HG03520 (cell line): ENCODE data around the gene PUM1.

Experiments
- ATAC-seq: cut with Tn5 transposase; IDR thresholded peaks from one replicate; pipeline ENCODE4 v1.9.1; 2021; ENCODE audit warnings: mild to moderate bottlenecking, moderate library complexity; ENCODE audit not compliant: unreplicated experiment

The PUM1 gene

DNA sequence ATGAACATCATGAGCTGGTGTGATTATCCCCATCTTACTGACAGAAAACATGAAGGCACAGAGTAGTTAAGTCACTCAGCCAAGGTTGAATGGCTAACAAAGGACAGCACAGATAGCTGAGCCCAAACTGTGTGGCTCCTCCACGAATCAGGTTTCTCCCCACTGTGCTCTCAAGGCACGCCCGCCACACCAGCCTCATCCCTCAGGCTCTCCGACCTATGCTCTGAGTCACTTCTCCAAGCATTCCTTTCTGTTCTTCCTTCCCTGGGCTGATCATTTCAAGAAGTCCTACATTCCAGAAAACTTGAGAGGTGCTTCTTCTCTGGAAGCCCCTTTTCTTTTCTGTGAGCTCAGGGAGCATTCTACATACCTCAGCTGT, 131.7 kb downstream of the PUM1 start:
- no peak for ATAC-seq

DNA sequence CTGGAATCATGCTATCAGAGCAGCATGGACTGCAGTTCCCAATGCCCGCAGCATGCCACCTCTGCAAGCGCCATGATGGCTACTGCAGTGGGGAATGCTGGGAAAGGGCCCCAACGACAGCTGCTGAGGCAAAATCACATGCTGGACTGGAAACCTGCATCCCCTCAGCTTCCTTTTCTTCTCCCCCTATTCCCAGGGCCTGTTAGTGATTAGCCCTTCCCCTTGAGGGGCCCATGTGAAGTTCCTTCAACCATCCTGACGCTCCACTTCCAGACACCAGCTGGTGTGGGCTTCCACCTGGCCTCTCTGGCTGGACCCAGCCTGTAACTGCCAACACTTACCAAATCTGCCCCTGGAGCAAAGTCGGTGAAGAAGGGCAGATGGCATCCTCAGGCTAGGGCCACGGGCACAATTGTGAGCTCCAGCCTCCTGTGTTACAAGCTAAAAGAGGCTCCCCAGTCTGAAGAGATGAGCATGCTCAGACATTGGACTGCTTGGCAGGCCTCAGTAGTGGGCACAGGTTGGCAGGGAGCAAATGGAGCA, 134.8 kb downstream of the PUM1 start:
- no peak for ATAC-seq

DNA sequence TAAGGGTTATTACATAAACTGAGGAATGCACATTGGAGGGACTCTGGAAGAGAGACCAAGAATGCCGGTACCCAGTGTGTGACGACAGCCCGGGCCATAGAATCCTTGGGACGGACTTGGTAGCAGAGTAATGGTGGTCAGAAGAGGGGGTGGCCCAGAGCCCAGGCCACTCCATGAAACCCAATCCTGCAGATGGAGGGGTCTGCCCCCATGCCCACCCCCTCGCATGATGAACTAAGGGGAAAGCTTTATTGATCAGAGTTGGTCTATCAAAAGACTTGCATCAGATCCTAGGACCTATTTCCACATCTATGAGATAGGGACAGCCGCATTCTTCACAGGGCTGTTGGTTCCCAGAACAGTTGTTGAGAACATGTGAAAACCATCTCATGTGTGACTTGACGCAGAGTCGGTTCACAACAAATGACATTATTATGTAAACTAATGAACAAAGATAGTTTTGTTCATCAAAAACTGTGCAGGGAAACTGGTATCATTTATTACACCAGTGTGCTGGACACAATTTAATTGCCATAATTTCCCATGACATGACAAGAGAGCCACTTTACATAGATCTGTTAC, 135.5 kb downstream of the PUM1 start:
- no peak for ATAC-seq

DNA sequence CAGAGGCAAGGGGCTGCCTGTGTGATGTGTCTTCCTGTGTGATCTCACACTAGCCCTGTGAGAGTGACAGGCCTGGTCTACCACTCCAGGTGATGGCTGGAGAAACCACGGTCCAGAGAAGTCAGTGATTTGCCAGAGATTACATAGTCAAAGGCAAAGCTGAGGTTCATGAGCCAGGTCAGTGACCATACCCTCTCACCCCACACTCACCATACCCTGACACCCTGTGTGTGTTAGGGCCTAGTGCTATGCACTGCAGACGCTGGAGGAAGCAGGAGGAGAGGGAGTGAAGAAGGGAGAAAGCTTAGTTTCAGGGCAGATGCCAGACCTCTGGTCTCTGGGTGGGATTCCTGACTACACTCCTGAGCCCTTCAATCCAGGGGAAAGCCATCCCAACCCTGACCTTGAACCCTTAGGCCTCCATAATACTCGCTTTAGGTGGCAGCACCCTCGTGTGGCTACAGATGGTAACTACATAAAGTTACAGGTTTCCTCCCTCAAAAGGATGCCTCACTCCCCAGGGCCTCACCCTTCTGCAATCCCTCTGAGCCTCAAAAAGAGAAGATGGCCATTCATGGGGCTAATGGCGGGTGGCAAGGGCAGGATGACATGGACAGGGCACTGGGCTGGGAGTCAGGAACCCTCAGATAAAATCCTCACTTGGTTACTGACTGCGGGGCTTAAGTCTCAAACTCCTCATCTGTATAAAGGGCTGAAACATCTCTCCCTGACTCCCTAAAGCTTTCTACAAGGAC, 136.2 kb downstream of the PUM1 start:
- no peak for ATAC-seq

DNA sequence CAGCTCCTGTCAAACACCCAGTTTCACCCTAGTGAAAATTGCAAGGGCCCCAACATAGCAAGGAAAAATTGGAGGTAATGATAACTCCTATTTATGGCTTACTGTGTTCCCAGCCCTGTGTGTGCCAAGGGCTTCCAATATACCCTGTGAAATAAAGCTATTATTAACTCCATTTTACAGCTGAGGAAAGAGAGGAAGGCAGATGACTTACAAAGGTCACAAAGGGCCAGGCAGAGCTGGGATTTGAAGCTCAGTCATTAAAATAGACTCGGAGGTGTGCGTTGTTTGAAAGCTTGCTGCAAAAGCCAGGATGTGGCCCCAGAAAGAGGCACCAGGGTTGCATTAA, 136.8 kb downstream of the PUM1 start:
- ATAC-seq = no peak

DNA sequence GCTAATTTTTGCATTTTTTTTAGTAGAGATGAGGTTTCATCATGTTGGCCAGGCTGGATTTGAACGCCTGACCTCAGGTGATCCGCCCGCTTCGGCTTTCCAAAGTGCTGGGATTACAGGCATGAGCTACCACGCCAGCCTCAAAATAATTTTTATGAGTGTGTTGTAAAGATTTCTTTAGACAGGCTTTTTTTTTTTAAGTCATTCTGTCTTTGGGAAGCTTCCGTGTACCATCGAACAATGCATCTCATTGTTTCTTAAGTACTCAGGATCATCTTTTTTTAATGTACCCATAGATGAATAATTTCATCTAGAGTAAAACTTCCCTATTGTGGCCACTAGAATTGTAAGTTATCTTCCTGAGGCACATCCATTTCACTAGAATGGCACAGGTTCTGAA, 137.3 kb downstream of the PUM1 start:
- ATAC-seq = no peak

DNA sequence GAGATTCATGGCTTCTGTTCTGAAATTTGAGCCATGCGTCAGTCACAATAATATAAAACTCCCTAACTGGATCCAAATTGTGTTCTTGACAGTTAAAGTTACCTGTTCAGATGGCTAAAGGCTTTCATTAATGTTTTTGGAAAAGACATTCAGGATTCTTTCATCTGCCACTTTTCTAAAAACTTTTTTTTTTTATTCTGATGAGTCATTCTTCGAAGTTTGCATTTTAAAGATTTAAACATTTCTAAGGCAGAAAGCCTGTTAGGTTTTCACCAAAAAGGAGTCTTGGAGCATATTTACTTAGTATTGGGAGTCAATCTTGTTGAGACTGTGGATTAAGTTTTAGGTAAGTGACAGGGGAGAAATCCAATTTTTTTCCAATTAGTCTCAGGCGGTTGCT, 138.1 kb downstream of the PUM1 start:
- no peak for ATAC-seq

DNA sequence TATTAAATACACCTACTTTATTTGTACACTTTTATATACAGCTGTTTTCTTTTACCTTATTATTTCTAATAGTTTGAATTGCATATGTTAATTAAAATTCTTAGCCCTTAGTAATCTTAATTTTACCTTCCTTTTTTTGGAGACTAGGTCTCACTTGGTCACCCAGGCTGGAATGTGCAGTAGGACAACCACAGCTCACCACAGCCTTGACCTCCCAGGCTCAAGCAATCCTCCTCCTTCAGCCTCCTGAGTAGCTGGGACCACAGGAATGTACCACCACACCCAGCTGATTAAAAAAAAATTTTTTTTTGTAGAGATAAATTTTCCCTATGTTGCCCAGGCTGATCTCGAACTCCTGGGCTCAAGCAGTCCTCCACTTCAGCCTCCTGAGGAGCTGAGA, 141.9 kb downstream of the PUM1 start:
- ATAC-seq = no peak

DNA sequence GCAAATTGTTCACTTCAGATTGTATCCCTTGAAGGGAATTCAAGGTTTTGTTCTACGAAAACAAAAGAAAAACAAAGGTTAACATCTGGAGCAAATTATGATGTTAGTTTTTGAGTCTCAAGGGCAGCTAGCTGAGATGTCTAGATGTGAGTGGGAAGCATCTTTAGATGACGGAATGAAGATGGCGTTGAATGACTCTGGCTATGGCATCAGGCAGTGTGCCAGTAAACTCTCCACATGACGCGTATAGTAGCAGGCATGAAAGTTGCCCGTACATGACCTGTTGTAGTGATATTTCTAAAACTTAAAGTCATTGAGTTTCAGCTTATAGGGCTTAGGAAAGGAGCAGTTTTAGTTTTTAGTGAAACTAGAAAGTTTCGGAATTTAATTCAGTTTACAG, 144.7 kb downstream of the PUM1 start:
- no peak for ATAC-seq

DNA sequence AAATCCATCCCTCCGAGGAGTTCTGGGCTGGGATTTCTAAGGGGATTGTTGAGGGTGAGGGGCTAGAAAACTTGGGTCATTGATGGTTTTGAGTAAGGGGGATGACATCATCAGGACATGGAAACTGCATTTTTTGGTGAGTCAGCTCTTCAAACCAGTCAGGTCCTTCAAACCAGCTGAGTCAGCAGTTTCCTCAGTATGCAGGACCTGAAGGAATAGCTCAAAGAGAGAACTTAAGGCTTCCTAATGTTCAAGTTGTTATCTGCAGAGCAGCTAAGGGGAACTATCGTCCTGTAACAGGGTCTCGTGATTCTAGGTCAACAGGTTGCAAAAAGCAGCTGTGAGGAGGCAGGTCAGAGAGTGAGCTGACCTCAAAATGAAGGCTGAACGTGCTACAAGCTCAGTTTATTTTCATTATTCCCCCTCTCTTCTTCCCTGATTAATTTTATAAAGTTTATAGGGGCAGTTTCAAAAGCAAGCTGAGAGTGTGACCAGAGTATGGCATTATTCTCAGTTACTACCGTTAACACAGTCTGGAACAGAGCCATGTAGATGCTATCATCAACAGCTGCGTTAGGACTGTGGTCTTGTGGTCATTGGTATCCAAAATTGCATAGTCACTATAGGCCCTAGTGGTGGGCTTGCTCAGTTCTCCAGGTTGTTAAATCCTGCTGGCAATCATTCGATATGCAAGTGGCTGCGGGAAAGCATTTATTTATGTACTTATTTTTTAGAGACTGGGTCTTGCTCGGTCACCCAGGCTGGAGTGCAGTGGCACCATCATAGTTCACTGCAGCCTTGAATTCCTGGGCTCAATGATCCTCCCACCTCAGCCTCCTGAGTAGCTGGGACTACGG, 146.3 kb downstream of the PUM1 start:
- no peak for ATAC-seq

DNA sequence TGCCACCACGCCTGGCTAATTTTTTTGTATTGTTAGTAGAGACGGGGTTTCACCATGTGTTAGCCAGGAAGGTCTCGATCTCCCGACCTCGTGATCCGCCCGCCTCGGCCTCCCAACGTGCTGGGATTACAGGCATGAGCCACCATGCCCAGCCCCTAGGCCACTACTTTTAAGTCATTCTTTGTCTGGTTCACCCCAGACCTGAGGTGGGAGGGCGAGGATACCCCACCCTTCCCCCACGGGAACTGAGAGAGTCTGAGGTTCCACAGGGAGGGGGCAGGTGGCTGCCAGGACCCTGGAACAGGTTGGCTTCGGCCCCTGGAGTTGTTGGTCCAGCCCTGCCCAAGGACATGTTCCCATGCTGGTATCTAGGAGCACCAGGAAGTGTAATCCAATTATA, 149.2 kb downstream of the PUM1 start:
- no peak for ATAC-seq

DNA sequence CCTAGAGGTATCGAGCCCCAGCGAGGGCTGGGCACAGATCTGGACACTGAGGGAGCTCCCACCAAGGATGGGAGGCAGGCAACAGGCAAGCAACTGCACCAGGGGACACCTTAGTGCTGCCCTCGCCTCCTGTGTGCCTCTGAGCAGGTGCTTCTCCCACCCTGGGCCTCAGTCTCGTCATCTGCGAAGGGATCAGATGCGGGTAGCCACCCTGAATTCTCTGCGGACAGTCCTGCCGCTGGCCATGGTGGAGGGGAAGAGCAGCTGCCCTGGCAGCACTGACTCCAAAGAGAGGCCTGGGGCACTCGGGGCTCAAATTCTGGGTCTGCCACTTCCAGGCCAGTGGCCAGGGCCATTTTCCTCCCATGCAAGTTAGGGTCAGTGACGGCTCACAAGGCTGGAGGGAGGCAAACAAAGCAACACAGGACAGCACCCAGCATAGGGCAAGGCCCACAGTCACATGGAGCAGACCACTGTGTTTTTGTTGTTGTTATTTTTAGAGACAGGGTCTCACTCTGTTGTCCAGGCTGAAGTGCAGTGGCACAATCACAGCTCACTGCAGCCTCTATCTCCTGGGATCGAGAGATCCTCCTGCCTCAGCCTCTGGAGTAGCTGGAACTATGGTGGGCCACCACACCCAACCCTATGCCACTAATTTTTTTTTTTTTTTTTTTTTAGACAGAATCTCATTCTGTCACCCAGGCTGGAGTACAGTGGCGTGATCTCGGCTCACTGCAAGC, 149.9 kb downstream of the PUM1 start:
- ATAC-seq = no peak

DNA sequence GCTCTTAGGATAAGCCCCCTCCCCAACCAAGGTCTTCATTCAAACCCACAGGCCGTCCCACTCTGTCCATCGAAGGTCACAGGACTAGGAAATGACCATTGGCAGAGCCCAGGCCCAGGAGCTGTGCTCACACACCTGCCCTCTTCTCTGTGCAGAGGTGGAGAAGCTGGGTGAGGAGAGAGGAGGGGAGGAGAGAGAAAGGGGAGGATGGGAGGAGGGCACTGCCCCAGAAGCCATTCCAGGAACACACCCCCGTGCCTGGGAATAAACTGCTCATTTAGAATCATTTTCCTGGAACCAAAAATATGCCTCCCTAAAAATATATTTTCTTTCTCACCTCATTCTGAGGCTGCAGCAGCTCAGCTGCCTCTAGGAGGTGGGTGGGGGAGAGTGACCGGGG, 150.6 kb downstream of the PUM1 start:
- no peak for ATAC-seq

DNA sequence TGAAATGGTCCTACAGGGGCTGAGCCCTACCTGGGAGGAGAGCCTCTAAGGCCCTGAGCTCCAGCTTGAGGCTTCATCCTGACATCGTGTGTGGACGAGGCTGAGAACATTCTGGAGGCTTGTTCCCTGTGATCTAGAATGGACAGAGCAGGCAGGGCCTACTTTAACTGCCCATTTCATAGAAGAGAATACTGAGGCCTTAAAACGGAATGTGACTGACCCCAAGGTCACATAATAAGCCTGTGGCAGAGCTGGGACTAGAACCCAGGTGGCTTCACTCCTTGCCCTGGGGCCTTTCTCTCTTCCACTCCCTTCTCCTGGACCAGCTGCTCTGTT, 151.0 kb downstream of the PUM1 start:
- no peak for ATAC-seq

DNA sequence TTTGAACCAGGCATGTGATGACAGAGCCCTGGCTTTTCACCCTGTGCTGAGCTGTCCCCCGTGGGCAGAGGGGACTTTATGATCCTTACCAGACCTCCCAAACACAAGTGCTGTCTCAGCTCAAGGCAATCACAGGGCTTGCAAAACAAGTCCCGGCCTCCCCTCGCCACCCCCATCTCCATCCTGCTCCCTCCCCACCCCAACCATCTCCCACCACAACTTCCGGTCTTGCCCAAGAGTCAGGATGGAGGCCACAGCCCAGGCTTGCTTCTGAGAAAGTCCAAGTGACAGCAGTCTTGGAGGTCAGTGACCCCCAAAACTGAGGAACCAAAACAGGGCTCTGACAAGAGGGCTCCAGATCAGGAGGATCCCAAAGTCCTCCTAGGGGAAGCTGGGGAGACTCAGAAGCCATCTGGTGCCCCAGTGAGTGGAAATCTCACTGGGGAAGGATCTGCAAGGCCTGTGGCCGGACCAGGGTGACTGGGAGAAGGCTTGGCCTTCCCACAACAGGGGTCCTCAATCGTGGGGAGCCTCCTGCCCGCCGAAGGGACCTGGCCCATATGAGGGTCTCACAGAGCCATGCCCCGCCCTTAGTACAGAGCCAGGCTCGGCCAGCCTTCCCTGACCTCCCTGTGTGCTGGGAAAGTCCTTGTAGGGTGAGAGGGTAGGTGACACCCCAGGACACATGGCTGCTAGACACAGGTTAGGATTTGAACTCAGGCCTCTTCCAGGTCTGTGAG, 152.4 kb downstream of the PUM1 start:
- ATAC-seq = no peak

DNA sequence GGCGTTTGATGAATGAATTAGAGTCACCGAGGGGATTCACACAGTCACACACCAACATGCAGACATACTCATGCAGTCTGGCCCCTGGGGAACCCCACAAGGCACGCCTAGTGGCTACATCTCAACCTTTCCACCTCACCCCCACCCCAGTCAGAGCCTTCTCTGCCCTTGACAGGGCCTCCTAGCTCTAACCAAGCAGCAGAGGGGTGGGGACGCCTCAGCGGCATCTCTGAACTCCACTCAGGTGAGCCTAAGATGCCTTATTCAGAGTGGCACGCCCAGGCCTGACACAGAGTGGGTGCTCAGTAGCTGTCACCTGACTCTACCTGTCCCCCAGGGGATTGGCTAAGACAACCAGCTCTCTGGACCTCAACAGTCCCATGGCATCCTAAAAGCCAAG, 153.3 kb downstream of the PUM1 start:
- no peak for ATAC-seq

DNA sequence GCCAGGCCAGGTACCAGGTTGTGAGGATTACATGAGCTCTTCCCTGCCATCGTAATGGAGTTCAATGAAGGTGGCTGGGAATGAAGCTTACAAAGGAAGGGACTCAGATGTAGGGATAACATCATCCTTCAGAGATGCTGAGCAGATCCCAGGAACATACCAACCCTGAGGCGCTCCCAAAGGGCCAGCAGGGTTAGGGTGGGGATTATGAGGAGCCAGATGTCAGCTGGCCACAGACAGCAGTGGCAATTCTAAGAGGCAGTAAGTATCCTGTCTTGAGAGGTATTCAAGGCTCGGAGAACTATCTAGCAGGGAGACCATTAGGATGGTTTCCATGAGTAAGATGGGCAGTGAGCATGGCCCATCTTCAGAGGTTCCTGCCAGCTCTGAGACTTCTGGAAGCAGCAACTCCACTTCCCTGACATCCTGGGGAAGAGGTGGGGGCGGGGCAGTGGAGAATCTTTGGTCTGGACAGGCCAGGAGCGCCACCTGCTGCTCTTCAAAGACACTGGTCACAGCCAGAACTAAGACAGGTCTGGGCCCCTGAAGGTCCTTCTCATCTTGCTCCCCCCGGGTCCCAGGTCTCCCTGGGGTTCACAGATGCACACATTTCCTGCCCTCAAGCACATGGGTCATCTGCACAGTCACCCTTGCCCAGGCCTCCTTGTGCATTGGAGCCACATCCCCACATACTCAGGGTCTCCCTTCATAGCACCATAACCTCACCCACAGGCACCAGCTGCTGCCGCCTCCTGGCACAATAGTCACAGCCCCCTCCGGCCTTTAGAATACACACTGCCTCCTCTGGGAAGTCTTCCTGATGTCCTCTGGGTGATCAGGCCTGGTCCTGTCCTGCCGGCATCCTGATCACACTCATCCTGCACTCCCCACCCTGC, 154.2 kb downstream of the PUM1 start:
- no peak for ATAC-seq

DNA sequence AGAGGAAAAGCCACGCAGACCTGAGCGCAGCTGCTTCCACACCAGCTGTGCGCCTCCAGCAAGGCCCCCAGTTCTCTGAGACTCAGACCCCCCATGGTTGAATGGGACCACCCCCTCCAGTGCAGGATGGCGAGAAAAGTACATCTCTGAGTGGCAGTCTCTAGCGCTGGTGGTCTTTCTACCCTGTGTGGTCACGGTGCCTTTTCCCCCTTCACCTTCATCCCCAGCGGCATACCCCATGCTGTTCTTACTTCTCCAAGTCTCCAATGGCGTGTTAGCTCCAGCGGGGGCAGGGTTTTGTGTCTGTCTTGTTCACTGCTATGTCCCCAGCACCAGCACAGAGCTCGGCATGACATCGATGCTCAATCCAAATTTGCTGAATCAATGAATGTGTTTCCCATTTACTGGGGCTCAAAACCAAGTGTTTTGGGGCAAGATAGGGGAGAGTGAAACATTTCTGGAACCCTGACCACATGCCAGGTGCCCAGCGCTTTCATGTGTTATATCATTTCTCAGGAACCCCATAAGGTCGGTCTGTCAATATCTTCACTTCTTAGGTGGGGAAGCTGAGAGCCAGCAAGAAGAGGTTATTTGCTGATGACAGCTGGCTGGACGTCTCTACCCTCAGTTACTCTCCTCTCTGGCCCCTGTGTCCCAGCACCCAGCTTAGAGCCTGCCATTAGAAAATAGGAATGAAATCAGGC, 156.0 kb downstream of the PUM1 start:
- ATAC-seq = no peak
